Measurements from ENCODE around the gene PLA2G4B.

DNA sequence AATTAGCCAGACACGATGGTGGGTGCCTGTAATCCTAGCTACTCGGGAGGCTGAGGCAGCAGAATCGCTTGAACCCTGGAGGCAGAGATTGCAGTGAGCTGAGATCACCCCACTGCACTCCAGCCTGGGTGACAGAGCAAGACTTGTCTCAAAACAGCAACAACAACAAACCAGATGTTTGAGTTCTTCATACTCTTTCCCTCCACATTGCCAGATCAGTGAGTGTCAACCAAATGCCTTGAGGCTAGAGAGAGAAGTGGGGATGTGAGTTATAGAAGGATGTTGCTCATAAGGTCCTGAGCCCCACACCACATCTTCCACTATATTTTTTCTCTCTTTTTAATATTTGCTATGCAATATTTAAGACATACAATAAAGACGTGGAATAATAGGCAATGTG lies 44.6 kb upstream of the PLA2G4B start:
- TF ChIP-seq, protein P1, sequence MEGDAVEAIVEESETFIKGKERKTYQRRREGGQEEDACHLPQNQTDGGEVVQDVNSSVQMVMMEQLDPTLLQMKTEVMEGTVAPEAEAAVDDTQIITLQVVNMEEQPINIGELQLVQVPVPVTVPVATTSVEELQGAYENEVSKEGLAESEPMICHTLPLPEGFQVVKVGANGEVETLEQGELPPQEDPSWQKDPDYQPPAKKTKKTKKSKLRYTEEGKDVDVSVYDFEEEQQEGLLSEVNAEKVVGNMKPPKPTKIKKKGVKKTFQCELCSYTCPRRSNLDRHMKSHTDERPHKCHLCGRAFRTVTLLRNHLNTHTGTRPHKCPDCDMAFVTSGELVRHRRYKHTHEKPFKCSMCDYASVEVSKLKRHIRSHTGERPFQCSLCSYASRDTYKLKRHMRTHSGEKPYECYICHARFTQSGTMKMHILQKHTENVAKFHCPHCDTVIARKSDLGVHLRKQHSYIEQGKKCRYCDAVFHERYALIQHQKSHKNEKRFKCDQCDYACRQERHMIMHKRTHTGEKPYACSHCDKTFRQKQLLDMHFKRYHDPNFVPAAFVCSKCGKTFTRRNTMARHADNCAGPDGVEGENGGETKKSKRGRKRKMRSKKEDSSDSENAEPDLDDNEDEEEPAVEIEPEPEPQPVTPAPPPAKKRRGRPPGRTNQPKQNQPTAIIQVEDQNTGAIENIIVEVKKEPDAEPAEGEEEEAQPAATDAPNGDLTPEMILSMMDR (conservative IDR thresholded peaks at IDR 0.05), result no peak
- no peak for TF ChIP-seq EZH2 (IDR thresholded peaks at IDR 0.05; ENCODE audit: low read depth)

Data from PC-9 (cell line).